Central memory CD4-positive, alpha-beta T cell (primary cell): ENCODE measurements around the gene GID4.

Experiments used
- DNase-seq: peaks from one replicate; pipeline ENCODE4 v3.0.0; 2022

The GID4 gene

DNA sequence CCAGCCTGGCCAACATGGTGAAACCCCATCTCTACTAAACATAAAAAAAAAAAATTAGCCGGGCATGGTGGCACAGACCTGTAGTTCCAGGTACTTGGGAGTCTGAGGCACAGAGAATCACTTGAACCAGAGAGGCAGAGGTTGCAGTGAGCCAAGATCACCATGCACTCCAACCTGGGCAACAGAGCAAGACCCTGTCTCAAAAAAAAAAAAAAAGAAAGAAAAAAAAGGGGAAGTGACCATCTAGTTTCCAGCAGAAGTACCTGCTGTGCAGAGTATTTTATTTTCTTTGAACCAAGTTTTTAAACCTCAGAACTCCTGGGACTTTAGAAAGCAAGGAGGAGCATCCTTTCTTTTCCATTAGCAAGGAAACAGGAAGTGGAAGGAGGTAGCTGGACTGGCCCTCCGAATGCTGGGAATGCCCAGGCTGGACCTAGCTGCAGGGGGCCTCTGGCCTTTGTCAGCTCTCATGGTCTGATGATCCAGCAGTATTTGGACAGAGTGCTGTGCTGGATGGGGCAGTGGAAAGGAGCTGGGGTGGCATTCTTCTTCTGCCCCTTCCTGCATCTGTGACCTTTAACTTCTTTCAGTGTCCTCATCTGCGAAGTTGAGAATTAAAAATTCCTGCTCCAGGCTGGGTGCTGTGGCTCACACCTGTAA, 6.6 kb downstream of the GID4 start:
- no peak for DNase-seq

DNA sequence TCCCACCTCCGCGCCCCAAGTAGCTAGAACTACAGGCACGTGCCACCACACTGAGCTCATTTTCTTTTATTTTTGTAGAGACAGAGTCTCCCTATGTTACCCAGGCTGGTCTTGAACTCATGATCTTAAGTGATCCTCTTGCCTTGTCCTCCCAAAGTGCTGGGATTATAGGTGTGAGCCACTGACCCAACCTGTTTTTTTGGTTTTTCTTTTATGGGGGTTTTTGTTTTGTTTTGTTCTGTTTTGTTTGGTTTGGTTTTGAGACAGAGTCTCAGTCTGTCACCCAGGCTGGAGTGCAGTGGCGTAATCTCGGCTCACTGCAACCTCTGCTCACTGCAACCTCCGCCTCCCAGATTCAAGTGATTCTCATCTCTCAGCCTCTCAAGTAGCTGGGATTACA, 16.4 kb downstream of the GID4 start:
- DNase-seq, result no peak

DNA sequence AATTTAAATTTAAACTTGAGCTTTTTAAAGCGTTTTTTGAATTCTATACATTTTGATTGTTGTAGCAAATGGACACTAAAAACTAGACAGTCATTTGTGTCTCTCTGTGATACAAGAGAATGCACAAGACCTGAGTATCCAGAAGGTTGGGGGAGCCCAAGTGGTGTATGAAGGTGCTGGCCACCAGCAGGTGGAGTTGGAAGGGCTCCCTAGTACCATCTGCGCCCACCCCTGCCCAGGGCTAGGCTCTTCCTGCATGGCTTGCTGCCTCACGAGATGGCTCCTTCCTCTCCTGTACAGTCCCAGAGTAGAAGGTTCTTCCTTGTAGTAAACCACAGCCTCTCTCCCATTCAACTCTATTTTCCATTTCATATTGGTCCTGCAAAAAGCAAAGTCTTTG, 17.0 kb downstream of the GID4 start:
- DNase-seq, result no peak

DNA sequence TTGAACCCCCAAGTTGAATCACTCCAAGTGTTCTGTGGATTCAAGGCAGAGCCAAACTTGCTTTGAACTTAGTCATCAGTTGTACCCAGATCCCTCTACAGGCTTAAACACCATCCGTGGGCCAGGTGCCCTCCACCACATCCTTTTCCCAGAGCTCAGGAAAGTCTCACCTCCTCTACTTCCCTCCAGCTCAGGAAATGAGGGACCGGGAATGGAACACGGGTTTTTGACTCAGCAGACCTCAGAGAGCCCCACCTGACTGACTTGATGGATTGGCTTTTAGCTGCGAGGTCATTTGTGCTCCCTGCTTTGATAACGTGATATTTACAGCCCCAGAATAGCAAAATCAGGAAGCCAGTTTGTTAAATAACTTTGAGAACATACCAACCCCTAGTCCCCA, 20.1 kb downstream of the GID4 start:
- no peak for DNase-seq

DNA sequence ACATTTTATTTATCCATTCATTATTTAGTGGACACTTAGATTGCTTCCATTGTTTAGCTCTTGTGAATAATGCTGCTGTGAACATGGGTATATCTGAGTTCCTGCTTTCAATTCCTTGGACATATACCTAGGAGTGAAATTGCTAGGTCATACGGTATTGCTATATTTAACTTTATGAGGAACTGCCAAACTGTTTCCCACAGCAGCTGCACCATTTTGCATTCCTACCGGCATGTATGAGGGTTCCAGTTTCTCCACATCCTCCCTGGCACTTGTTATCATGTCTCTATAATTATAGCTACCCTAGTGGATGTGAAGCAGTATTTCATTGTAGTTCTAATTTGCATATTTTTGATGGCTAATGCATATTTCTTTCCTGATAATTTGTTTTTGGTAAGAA, 24.8 kb downstream of the GID4 start:
- DNase-seq, result no peak

DNA sequence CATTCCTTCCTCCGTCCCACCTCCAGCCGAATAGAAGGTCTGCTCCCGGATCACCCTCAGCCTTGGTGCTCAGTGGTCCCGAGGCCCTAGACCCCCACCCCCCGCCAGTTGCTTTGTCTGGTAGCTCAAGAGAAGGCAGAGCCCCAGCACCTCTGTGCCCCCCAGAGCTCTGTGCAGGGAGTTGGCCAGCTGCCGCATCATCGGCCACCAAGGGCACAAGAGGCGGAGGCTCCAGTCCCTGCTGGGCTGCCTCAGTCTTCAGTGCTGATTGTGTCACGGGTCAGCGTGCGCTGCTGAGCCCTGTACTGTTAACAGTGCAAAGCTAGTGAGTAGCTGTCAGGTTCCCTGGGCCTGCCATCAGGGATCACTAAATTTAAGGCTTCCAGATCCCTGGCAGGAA, 26.3 kb downstream of the GID4 start:
- DNase-seq, result no peak

DNA sequence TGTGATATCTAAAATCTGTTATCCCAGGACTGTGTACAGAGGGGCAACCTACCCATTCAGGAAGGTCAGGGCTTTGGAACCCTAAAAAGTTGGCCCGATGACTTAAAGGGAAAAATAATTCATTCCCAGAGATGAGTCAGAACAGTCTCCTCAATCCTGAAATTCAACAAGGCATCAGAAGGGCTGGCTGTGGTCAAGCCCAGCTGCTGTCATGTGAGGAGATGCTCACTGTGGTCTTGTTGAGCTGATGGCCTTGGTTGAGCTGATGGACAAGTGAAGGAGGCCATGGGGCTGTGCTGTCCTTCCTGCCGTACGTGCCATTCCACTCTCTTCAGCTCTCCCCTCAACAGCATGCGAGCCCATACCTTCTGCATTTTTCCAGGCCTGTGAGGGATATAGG, 27.7 kb downstream of the GID4 start:
- no peak for DNase-seq

DNA sequence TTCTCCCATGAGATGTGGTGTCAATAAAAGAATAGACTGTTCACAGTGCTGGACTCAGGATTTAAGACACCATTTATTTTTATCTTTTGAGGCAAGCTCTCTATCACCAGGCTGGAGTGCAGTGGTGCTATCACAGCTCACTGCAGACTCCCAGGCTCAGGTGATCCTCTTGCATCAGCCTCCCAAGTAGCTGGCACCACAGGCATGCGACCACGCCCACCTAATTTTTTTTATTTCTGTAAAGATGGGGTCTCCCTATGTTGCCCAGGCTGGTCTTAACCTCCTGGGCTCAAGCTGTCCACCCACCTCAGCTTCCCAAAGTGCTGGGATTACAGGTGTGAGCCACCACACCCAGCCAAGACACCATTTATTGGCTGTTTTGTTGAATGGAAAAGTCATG, 29.9 kb downstream of the GID4 start:
- no peak for DNase-seq

DNA sequence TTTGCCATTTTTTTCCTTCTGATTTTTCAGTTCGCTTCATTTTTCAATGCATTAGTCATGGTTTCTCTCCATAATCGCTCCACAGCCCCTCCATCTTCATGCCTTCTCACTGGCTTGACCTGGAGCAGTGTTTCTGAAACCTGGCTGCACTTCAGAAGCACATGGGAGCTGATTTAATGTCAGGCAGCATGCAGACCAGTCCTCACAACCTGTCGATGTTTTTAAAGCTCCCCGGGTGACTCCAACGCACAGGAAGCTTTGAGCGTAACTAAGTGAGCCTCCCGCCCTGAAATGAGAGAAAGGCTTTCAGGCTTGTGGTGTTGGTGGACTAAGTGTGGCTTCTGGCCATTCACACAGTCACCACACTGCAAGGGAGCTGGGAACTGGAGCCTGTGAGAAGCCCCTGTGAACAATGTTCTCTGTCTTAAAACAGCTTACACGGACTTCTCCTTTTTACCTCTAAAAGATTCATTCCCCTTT, 31.7 kb downstream of the GID4 start:
- DNase-seq, result no peak

DNA sequence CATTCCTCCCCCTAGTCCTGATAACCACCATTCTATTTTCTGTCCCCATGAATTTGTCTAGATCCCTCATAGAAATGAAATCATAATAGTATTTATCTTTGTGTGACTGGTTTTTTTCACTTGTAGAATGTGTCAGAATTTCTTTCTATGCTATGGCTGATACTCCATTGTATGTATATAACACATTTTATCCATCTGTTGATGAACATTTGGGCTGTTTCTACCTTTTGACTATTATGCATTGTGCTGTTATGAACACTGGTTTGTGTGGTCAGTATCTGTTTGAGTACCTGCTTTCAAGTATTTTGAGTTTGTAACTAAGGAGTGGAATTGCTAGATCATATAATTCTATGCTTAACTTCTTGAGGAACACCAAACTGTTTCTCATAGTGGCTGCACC, 32.5 kb downstream of the GID4 start:
- DNase-seq, result no peak

DNA sequence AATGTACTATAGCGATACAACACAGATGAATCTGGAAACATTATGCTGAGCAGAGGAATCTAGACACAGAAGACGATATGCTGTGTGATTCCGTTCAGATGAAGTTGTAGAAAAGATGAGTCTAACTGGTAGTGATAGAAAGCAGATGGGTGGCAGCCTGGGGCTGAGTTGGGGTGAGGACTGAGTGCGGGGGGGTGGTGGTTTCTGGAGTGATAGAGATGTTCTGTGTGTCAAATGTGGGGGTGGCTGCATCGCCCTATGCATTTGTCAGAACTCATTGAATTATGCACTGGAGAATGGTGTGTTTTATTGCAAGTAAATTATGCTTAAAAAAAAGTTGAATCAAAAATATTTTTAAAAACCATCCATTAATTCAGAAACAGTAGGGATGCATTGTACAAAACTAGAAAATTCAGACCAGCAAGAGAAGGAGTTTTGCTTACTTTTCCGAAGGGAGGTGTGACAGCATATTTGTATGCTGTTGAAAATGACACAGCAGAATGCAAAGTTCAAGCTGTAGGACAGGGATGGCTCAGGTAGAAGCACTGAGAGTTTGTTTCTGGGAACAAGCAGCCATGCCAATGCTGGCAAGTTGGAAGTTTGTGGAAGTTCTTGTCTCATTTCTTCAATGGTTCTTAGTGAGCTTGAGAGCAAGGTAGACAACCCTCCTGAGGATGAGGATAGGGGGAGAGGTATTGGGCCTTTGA, 35.5 kb downstream of the GID4 start:
- no peak for DNase-seq

DNA sequence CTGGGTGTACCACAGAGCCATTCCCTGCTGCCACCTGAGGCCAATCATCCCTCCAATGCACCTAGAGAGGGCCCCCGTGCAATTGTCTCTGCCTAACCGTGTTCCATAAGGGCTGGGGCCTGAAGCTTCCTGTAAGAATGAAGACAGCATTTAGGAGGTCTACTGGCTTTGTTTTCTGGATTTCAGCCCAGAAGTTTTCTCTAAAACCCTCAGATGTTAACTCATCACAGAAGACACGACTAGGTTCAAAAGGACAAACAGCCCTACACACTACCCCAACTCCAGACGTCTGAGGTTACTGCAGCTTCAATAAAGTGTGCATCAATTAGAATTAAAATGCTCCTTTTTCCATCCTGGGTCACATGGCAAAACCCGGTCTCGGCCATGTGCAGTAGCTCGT, 37.7 kb downstream of the GID4 start:
- DNase-seq, result no peak

DNA sequence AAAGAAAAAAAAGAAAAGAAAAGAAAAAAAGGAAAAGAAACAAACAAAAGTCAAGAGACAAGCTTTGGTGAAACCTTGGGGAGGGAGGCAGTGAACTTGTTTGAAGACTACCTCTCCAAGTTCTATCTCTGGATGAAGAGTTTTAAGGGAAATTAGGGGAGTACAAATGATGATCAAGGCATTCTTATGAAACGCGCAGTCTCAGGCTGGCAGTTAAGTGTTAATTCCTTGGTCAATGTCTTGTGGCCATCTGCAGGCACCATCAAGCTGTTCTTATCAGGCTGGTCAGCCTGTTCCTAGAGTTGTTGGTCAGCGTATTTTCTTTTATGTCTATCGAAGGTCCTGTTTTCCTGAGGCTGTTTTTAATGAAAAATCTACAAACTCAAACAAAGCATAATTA, 40.3 kb downstream of the GID4 start:
- DNase-seq, result no peak

DNA sequence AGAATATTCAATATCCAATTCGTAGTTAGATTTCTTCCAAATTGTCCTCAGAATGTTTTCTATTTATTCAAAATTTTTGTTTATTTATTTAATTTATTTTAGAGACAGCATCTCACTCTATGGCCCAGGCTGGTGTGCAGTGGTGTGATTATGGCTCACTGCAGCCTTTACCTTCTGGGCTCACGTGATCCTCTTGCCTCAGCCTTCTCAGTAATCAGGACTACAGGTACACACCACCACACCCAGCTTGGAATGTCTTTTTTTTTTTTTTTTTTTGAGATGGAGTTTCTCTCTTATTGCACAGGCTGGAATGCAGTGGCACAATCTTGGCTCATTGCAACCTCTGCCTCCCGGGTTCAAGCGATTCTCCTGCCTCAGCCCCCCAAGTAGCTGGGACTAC, 45.0 kb downstream of the GID4 start:
- no peak for DNase-seq

DNA sequence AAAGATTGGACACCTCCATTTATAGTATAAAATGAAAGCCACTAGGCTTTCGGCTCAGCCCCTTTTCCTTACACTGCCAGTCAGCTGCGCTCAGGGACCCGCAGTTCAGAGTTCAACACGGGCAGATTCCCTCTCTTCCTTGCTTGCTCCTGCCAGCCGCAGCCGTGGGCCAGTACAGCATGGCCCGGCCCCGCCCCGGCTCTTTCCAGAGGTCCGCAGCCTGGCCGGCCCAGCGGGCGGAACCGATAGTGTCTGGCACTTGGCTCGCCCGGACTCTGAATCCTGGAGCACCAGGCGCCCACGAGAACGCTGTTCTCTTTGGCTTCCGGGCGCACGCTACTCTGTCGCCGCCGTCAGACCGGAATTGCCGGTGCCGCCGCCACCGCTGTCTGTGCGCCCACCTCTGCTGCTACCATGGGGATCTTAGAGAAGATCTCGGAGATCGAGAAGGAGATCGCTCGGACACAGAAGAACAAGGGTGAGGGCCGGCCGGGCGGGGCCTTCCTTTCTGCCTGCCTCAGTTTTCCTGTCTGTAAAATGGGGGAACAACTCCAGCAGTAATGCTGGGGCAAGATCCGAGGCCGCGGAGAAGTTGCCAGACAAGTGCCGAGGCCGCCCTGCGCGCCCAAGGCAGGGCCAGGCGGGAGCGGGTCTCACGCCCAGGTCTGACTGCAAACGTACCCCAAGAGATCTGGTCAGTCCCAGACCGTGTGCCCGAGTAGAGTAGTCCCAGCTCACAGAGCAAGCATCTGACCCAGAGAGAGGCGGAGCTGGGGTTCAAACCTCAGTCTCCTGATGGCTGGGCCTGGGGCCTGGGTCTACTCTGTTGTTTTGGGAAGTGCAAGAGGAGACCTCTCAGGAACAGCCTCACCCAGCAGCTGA, 48.6 kb downstream of the GID4 start, which contains the start of gene DRG2:
Gene DRG2, plus strand, starts transcription at position 339 of the 882 bp plus-strand sequence. Its CDS starts 76 bp downstream, at position 415.
- DNase-seq, result peak; percentile 81

DNA sequence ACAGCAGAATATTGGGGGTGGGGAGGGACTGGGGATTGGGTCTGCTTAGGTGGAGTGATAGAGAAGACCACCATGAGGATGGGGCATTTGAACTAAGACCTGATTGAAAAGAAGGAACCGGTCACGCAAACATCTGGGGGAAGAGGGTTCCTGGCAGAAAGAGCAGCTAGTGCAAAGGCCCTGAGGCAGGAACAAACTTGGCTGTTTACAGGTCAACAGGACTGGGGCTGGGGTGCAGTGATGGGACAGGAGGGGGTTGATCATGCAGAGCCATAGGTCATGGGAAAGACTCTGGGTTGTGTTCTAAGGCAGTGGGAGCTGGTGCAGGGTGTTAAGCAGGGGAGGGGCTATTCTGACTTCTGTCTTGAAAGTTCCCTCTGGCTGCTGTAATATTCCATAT, 50.4 kb downstream of the GID4 start:
- no peak for DNase-seq

DNA sequence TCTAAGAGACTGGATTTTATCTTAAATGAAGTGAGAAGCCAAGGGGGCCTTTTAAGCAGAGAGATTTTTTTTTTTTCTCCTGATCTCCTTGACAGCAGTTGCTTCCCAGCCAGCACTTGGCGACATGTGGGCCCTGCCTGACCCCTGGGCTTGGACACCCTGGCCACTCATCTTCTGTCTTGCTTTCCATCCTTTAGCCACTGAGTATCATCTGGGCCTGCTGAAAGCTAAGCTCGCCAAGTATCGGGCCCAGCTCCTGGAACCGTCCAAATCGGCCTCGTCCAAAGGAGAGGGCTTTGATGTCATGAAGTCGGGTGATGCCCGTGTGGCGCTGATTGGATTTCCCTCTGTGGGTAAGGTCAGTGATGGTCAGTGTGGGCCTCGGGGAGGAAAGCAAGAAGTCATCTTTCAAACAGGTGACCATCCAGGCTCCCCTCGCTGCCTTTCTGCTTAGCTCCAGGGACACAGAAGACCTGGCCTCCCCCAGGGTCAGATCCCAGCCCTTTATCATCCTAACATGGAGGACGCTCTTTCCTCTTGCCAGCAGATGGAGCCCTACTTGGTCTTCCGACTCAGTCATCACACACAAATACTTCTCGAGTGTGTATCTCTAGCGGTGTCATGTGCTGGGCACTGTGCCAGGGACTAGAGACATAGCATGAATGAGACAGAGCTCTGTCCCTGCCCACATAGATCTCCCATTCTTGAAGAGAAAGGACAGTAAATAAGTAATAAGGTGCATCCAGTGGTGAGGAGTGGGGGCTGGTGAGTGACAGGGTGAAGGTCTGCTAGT, 54.6 kb downstream of the GID4 start:
- DNase-seq, result no peak

DNA sequence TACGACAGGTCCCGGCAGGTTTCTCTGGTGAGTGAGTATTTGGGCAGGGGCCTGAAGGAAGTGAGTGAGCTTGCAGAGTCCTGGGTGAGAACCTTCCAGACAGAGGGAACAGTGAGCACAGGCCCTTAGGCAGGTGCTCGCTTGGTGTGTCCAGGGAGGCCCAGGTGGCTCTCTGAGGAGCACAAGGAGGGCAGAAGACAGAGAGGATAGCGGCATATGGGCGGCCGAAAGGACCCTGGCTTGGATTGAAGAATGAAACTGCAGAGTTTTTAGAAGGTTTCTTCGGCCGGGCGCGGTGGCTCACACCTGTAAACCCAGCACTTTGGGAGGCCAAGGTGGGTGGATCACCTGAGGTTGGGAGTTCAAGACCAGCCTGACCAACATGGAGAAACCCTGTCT, 55.2 kb downstream of the GID4 start:
- no peak for DNase-seq

DNA sequence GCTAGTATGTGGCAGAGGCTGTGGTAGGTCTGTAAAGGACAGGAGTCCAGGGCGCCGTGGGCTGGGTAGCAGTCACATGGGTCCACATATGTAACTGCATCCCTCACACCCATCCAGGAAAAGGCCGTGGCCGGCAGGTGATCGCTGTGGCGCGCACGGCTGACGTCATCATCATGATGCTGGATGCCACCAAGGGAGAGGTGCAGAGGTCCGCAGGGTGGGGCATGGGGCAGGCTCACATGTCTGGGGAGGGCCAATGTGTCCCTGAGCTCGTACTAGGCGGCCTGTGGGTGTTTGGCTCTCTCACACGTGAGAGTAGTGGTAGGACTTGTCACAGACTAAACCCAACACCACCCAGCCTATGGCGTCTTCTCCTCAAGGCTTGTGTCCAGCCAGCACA, 60.3 kb downstream of the GID4 start:
- no peak for DNase-seq

DNA sequence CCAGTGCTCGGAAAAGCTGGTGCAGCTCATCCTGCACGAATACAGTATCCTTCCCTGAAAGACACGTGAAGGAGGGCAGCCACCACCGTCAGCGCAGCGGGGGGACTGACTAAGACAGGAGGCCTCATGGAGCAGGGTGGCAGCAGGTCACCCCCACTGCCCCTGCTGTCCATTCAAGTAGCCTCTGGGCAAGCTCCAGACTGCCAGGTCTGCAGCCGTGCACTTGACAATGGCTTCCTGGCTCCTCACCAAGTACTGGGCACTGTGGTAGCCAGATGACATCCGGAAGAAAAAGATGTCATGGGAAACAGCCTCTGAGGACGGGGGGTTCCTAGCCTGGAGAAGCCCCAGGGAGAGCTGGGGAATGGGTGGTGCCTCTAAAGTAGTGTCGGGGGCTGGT, 61.4 kb downstream of the GID4 start:
- DNase-seq, result no peak

DNA sequence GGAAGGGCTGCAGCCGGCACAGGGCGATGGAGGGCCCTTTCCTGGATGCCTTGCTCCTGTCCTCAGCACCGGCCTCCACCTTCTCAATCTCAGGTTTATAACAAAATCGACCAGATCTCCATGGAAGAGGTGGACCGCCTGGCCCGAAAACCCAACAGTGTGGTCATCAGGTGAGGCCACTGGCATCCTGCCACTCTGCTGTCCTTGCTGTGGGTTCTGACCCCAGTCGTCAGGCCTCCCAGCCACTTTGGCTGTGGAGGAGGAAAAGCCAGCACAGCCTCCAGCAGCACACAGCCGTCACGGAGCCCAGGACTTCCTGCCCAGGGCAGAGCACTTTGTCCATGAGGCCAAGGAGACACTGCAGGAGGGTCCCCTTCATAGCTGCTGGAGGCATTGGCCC, 62.6 kb downstream of the GID4 start:
- no peak for DNase-seq

DNA sequence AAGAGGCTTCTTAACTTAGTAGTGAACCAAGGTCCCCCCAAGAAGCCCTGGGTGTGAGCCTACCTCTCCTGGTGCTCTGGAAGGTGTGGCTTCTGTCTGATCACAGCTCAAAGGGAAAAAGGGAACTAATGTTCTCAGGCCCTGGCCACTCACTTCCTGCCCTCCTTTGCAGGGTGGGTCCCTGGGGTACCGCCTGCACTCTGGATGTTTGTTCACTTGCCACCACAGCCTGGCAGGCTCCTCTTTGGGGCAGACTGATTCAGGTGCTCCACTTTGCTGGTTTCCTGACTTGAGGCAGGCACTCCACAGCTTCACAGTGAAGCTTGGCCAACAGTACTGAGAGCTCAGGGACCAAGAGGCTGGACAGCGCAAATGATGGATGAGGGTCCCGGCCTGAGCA, 63.4 kb downstream of the GID4 start:
- no peak for DNase-seq

DNA sequence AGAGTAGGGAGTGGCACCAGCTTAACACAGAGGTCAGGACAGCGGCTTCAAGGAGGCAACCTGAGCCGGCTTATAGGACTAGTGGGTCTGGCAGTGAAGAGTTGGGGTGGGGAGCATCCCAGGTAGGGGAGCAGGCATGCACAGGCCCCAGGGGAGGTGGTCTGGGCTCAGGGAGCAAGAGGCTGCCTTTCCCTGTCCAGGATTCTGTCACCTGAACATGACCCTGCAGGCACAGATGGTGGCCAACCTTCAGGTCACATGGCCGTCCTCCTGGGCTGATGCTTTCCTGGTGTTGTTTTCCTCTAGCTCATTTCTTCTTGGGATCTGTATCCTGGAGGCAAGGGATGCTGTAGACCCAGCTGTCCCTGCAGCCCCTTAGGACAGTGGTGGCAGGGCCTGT, 65.8 kb downstream of the GID4 start:
- no peak for DNase-seq
